Measurements from ENCODE around the gene PRADC1.
"Not testable (repeated sequence)": the region's sequence is repeated elsewhere in the genome, so short reads cannot be mapped to it uniquely, and the experiment has no call there.

Gene PRADC1

GRCh38 chr2:73233154-73233931 is at the start of gene PRADC1:
TSS of gene PRADC1 (minus strand) at chr2:73233239. CDS start at chr2:73233160, 79 bp downstream.
- peak; percentile 94 for DNase-seq (ENCODE audit: low spot score)

DNA sequence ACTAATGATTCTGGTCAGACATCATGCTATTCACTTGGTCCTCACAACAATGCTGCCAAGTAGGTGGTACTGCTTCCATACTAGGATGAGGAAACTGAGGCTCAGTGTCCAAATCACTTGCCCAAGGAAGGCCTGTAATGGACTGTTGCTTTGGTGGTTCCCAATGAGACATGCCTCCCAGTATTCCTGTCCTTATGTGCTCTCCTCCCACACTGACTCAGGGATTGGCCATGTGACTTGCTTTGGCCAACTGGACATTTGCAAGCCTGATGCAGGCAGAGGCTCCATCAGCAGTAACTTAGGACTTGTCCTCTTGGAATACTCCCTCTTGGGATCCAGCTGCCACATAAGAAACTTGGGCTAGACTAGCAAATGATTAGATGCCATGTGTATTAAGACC is 48.2 kb upstream of the PRADC1 start:
- DNase-seq (ENCODE audit: low spot score): no peak

DNA sequence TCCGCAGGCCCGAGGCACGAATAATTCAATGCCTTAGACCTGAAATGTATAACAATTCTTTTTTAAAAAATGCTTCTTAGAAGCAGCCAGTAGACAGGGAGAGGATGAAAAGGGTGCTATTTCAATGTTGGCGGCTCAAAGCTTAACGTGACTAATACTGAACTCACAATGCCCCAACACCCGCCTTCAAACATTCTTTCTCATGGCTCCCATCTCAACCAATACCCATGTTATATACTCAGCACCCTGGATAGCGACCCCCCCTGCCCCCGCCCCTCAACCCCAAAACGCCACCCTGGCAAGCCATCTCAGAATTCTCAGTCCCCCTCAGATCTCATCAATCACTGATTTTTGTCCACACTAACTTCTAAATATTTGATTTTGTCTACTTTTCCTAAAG is 46.8 kb upstream of the PRADC1 start:
- DNase-seq (ENCODE audit: low spot score): no peak

DNA sequence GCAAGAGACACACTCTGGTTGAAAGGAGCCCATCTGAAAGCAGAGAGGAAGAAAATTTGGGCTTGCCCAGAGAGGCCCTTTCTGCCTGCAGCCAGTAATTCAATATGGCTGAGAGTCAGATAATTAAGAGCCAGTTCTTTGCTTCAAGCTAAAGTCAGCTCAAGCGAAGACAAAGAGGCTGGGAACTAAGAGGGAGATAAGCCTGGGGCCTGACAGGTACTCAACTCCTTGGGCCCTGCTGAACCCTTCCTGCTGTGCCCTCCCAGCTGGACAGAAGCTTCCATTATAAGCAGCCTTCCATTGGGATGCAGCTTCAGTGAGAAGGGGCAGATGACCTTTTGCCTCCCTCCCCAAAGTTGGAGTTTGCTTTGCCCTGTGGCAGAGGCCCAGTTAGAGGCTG is 39.2 kb upstream of the PRADC1 start:
- no peak for DNase-seq (ENCODE audit: low spot score)

DNA sequence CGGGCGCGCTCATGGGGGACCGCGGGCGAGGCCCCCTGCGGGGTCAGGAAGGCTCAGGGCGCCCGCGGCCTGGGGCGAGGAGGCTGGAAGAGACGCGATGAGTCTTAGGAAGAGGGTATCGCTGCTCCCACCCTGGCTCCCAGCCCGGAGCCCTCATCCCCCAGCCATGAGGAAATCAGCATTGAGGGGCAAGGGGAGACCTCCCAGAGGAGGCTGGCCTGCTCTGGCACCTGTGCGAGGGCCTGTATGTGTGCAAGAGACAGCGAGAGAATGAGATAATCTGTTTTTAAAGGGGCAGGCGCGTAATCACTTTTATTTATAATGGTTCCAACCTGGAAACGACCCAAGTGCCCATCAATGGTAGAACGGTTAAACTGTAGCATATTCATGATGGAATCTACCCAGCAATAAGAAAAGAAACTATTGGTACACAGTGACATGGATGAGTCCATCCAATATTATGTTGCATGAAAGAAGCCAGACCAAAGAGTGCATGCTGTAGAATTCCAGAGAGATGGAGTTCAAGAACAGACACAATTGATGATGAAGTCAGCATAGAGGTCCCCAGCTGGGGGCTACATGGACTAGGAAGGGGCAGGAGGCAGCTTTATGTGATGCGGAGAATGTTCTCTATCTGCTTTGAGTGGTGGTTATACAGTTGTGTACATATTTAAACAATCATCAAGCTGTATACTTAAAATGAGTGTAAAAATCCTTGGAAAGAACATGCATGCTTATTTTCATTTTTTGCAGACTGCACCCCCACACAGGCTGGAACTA is 36.8 kb upstream of the PRADC1 start:
- DNase-seq (ENCODE audit: low spot score): no peak

DNA sequence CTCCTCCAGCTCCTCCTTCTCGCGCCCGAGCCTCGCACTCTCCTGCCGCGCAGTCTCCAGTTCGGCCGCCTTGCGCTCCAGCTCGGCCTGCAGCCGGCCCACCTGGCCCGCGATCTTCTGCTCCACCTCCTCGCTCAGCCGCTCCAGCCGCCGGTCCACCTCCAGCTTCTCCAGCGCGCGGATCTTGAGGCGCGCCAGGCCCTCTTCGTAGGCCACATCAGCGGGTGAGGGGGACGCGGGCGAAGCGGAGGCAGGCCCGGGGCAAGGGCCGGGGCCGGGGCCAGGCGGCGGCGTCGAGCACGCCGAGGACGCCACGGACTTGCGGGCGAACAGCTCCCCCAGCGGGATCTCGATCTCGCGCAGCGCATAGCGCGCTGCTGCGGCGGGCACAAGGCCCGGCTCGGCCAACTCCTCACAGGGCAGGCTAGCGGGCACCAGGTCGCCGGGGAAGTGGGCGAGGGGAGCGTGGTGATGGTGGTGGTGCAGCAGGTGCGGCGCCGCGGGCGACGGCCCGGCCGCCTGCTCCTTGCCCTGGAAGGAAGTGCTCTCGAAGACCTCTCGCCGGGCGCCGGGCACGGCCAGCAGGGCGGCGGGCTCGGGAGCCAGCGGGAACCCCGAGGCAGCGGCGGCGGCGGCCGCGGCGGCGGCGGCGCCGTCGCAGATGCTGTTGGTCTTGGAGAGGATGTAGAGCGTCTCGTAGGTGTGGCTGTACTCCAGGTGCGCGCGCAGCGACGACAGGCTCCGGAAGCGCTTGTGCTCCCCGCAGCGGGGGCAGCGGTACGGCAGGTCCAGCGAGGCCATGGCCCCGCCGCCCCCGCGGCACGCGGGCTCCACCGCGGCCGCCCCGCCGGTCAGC is 36.0 kb upstream of the PRADC1 start:
- DNase-seq (ENCODE audit: low spot score): peak; percentile 45

DNA sequence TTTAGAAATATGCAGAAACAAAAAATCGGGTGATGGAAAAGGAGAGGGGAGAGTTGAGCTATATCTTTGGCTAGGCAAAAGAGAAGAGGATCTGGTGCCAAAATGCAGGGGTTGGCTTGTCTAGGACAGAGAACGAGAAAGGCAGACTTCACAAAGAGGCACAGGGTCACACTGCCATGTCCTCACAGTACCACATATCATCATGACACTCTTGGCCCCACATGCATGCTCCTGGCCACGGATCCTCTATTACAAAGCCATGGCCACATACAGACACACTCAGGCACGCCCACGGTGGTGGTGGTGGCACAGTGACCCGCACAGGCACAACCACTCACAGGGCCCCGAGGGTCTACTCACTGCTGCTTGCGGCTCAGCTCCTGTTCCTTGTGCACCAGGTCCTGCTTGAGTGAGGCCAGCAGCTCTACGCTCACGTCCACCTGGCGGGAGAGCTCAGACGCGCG is 35.4 kb upstream of the PRADC1 start:
- DNase-seq (ENCODE audit: low spot score): no peak

- no peak for DNase-seq (ENCODE audit: low spot score)
Observed at GRCh38 chr2:73267008-73267407, 34.0 kb upstream of the PRADC1 start.

DNA sequence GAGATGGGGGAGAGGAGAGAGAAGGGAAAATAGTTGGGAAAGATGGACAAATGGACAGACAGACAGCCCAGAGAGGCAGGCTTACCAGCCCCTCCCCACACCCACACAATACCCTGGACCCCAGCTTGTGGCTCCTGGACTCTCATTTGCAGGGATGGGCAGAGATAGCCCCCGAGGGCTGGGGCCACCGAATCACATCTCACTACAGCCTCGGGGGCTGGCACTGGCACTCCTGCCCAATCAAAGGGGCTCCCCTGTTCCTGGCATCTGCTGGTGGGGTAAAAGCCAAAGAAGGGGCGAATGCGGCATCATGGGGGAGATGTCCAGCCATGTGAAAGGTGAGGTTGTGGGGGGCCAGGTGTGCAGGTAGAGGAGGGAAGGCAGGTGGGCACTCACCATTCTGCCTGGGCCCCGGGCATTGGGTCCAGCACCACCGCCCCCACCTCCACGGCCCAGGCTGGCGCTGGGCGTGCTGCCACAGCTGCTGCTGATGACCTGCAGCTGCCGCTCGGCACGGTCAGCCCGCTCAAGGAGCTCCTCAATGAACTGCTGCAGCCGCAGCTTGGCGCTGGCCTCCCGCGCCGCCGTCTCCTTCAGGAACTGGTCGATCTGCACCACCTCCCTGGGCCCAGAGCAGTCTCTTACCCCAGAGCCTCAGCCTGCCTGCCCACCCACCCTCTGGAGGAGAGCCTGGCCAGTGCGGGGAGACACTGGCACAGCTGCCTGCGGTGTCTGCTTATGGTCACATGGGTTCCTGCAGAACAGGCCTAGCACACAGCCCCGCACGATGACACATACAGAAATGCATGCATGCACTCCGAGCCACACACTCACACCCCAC is 33.2 kb upstream of the PRADC1 start:
- no peak for DNase-seq (ENCODE audit: low spot score)

GRCh38 chr2:73265298-73266060 is 32.4 kb upstream of the PRADC1 start:
- no peak for DNase-seq (ENCODE audit: low spot score)

DNA sequence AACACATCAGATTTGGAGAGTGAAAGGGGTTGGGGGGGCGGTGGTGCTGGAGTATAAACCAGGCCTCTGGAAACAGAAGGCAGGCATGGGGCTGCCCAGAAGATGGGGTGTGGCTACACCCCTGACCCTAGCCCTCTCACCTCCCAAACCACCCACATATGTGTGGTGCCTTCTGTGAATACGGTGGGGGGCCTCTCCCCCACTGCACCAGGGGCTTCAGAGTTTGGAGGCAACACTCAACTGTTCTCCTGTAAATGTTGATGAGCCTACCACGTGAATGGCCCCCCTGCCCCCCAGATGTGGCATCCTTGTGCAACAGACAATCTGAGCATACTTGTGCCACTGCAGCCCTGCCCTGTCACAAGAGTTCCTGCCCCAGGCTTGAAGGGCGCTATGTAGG is 31.7 kb upstream of the PRADC1 start:
- no peak for DNase-seq (ENCODE audit: low spot score)

- DNase-seq (ENCODE audit: low spot score): no peak
Observed at GRCh38 chr2:73264332-73264606, 31.2 kb upstream of the PRADC1 start.

DNA sequence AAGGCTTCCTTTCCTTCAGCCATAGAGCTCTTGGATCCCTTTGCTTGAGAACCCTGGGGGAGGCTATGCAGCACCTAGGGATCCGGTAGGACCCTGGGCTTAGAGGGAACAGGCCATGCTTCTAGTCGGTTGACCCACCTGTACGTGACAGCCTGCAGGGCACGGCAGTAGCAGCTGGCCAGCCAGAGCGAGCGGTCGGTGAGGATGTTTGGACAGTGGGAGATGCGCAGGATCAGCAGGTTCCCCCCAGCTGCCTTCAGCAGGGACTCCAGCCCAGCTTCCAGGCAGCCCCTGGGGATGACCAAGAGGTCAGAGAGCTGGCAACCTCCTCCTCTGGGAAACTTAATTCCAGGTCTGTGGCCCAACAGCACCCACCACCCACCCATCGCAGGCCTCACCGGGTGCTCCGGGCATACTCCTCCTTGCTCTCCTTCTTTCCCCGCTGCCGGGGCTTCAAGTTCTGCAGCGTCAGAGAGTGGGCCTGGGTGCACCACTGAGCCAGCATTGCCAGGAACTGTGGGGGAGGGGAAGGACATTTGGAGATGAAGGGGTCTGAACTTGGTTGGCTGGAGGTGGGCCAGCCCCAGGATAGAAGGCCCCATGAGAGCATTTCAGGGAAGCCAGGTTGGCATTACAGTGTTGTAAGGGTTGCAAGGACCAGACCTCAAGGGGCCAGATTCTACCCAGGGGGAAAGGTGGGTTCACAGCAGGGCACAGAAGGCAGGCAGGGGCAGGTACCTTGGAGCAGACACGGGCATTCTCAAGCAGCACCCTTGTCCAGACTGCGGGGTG is 30.7 kb upstream of the PRADC1 start:
- DNase-seq (ENCODE audit: low spot score): no peak

DNA sequence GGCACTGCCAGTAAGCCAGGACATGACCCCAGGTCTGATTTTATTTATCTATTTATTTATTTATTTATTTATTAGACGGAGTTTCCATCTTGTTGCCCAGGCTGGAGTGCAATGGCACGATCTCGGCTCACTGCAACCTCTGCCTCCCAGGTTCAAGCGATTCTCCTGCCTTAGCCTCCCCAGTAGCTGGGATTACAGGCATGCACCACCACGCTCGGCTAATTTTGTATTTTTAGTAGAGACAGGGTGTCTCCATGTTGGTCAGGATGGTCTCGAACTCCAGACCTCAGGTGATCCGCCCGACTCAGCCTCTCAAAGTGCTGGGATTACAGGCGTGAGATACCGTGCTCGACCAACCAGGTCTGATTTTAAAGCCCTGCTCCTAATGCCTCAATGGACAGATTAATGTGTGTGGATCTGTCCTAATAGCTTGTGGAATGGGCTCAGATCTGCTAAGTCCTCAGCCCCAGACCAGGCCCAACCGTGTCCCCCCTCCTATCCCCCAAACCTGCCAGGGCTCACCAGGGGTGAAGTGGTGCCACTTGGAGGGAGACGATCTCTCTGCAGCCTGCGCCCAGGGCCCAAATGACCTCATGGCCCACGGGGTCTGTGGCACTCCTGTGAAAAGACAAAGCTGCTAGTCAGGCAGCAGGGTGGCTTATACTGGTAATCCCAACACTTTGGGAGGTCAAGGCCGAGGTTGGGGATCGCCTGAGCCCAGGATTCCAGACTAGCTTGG is 29.8 kb upstream of the PRADC1 start:
- DNase-seq (ENCODE audit: low spot score): not testable (repeated sequence)

GRCh38 chr2:73262108-73262651 is 29.1 kb upstream of the PRADC1 start:
- DNase-seq (ENCODE audit: low spot score): no peak

DNA sequence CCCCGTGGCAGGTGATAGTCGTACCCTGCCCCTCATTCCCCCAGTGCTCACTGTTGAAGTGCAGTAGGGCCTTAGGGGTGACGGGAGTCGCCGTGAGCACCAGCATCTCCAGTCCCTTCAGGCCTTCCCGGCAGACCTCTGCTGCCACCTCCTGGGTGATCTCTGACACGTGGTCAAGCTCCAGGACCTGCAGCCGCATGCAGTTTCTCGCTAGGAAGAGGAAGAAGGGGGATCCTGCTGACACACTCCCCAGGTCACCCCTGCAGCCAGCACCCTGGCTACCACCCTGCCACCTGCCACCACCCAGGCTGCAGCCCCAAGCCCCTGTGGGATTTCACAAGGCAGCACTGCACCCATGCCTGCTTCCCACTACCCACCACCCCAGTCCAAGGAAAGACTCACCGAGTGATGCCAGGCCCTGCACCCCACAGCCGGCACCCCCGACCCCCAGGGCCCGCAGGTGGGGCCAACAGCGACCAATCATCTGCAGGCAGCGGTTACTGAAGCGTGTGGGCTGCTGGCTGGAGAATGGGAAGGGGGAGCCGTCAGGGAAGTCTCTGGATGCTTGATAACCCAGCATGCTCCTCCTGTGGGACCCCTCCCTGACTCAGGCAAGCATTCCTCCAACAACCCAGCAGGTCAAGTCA is 27.4 kb upstream of the PRADC1 start:
- DNase-seq (ENCODE audit: low spot score): peak; percentile 84

DNA sequence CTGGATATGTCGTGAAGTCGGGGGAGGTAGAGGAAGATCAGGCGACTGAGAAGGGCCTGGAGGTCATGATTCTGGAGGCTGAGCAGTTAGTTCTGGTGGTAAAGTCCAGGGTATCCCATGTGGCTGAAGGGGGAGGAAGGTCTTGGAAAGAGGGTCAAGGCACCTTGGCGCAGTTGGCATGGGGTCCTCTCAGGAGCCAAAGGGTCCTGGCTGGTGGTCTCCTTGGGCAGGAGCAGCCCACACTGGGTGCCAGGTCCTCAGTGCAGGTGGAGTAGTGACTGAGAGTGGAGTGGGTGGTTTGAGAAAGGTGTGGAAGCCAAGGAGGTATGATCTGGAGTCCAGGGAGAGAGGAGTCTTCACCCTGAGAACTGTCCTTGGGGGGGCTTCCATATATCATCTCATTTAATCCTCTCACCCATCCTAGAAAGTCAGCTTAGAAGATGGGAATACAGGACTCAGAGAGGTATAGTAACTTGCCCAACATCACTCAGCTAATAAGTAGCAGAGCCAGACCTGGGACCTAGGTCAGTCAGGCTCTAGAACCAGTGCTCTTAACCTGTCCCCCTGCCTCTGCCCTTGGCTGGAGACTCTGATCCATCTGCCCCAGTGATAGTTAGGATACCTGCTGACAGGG is 26.8 kb upstream of the PRADC1 start:
- no peak for DNase-seq (ENCODE audit: low spot score)

DNA sequence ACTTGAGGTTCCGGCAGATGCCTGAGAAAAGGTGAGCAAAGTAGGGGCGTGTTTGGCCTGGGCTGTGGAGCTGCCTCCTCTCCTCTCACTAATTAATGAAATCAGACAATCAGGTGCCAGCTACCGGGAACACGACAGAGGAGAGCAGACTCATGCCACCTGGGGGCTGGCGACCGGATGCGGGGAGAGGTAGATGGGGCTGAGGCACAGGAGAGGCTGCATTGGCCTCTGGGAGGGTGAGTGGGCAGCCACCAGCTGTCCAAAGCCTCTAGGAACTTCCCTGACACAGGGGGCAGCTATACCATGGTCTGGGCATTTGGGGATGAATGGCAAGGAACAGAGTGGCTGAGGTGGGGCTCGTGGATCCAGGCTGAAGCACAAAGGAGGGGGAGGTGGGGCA is 26.2 kb upstream of the PRADC1 start:
- DNase-seq (ENCODE audit: low spot score): no peak

Data from D341Med (cell line).